Endodermal cell (in vitro differentiated cells): Measurements from ENCODE around the gene PHC2. TPM values are rescaled to one million over a fixed set of nuclear protein-coding genes. Genes with fewer than 3 reads are reported as not detected.
A peak's percentile ranks its signal among the peaks of the same experiment; 100 is the strongest.

Source experiments
- DNase-seq: peaks from one replicate; pipeline ENCODE4 v3.0.0-alpha.2; 2017
- H3K27ac ChIP-seq: 2 replicates; pipeline ENCODE4 v1.5.1; 2013; ENCODE audit warnings: mild to moderate bottlenecking, low read depth, low read length, moderate library complexity
- H3K27me3 ChIP-seq: 2 replicates; pipeline ENCODE4 v1.6.1; 2013; ENCODE audit warnings: mild to moderate bottlenecking, low read length, moderate library complexity; ENCODE audit not compliant: insufficient read depth, control insufficient read depth, poor library complexity, severe bottlenecking
- H3K36me3 ChIP-seq: 2 replicates; pipeline ENCODE4 v1.7.0; 2013; ENCODE audit warnings: mild to moderate bottlenecking, low read length, moderate library complexity; ENCODE audit not compliant: control insufficient read depth, insufficient read depth
- H3K4me1 ChIP-seq: one replicate; pipeline ENCODE4 v1.7.0; 2013; ENCODE audit warnings: low read length; ENCODE audit not compliant: control insufficient read depth, insufficient read depth
- H3K4me3 ChIP-seq: 2 replicates; pipeline ENCODE4 v1.5.1; 2013; ENCODE audit warnings: mild to moderate bottlenecking, low read length, moderate library complexity
- H3K9ac ChIP-seq: 2 replicates; pipeline ENCODE4 v1.6.1; 2013; ENCODE audit warnings: mild to moderate bottlenecking, low read length, moderate library complexity; ENCODE audit not compliant: poor library complexity, severe bottlenecking; ENCODE audit errors: extremely low read depth
- H3K9me3 ChIP-seq: 2 replicates; pipeline ENCODE4 v1.6.1; 2013; ENCODE audit warnings: mild to moderate bottlenecking, low read length, moderate library complexity; ENCODE audit not compliant: control insufficient read depth
- H3K27ac Mint-ChIP-seq: 2 replicates; pipeline ENCODE4 v1.8.0; 2020; ENCODE audit warnings: mixed read lengths
- H3K27me3 Mint-ChIP-seq: 2 replicates; pipeline ENCODE4 v1.8.0; 2021; ENCODE audit warnings: mild to moderate bottlenecking, mixed read lengths; ENCODE audit not compliant: insufficient read depth
- H3K36me3 Mint-ChIP-seq: 2 replicates; pipeline ENCODE4 v1.8.0; 2020; ENCODE audit warnings: low read depth, mixed read lengths
- H3K4me1 Mint-ChIP-seq: 2 replicates; pipeline ENCODE4 v1.8.0; 2020; ENCODE audit warnings: mixed read lengths
- H3K4me3 Mint-ChIP-seq: 2 replicates; pipeline ENCODE4 v1.8.0; 2020; ENCODE audit warnings: mild to moderate bottlenecking, moderate library complexity, mixed read lengths
- H3K9me3 Mint-ChIP-seq: 2 replicates; pipeline ENCODE4 v1.8.0; 2020; ENCODE audit warnings: mild to moderate bottlenecking, mixed read lengths
- WGBS, 2 experiments: methylation state at CpG; one replicate each; pipeline versions ENCODE4 v1.1.5 to v1.1.7; 2013; ENCODE audit warnings: missing lambda C conversion rate in 2 of 2, mixed read lengths in 1 of 2; ENCODE audit not compliant: insufficient coverage in 1 of 2, insufficient read length in 1 of 2; 5-methylcytosine and 5-hydroxymethylcytosine counted together
- total RNA-seq, 2 donors: library from RNA; stranded (reverse); fragmentation: NEBNext Ultra II Directional in 1 of 2; extraction: Animal tissue kit (Norgen Biotek cat#: 25700) in 1 of 2; gene quantifications; 2 replicates in 1 of 2; 3 replicates in 1 of 2; pipeline ENCODE4 v1.2.1, GENCODE V29; 2021
- TF ChIP-seq, protein P1 (sequence below): fragments of 200-600 bp; sonication (generic); conservative IDR thresholded peaks from 2 replicates; pipeline ENCODE4 v1.5.0; 2021; ENCODE audit warnings: antibody characterized with exemption, mild to moderate bottlenecking

PHC2 gene
- total RNA-seq, 2 donors from 2014 or later, result 32.1 to 43.9 TPM

DNA sequence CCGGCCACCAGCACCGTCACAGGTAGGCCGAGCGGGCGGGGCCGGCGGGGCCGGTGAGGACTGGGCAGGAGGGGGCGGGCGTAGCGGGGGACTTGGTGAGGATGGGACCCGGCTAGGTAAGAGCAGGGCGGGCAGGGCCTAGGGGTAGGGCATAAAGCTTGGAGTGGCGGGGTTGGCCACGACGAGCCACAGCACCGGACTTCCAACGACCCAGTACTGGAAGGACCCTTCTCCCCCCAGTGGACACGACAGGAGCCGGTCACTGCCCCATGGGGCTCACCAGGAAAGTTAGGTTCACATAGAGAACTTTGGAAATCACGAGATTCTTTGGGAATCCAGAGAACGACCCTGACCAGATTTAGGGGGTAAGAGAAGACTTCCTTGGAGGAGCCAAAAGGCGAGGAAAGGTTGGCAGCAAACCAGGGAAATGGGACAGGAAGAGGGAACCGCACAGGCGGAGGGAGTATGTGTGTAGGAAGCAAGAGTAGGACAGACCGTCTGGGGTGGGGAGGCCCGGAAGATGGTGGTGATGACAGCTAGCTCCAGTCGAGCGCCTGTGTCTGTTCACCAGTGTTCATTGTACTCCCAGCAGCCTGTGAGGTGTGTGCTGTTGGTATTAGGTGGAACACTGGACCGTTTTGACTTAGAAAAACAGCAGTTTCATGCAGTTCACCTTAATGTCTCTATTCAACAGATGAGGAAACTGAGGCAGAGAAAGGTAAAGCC lies 154.2 kb downstream of the PHC2 start:
- Mint-ChIP-seq H3K4me3 (no peak overlapping the region), H3K4me1 (no peaks in the 10 kb centered on the region), H3K9me3 (no peaks in the 10 kb centered on the region), H3K27ac (peak overlapping the region; percentile 58), H3K36me3 (peaks cover 32% of the 10 kb centered on the region), H3K27me3 (no peaks in the 10 kb centered on the region)
- H3K4me3 ChIP-seq, result no peak overlapping the region
- H3K4me1 ChIP-seq, result no peaks in the 10 kb centered on the region
- TF ChIP-seq, protein P1, sequence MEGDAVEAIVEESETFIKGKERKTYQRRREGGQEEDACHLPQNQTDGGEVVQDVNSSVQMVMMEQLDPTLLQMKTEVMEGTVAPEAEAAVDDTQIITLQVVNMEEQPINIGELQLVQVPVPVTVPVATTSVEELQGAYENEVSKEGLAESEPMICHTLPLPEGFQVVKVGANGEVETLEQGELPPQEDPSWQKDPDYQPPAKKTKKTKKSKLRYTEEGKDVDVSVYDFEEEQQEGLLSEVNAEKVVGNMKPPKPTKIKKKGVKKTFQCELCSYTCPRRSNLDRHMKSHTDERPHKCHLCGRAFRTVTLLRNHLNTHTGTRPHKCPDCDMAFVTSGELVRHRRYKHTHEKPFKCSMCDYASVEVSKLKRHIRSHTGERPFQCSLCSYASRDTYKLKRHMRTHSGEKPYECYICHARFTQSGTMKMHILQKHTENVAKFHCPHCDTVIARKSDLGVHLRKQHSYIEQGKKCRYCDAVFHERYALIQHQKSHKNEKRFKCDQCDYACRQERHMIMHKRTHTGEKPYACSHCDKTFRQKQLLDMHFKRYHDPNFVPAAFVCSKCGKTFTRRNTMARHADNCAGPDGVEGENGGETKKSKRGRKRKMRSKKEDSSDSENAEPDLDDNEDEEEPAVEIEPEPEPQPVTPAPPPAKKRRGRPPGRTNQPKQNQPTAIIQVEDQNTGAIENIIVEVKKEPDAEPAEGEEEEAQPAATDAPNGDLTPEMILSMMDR, result no peak
- 90 to 93% methylated on average over 14 to 30 of the region's 30 CpGs for WGBS, 2 experiments
- no peak overlapping the region for H3K9ac ChIP-seq
- H3K9me3 ChIP-seq, result no peaks in the 10 kb centered on the region
- peaks cover 44% of the 10 kb centered on the region for H3K36me3 ChIP-seq
- H3K27me3 ChIP-seq, result no peaks in the 10 kb centered on the region
- DNase-seq, result no peak
- no peak overlapping the region for H3K27ac ChIP-seq

DNA sequence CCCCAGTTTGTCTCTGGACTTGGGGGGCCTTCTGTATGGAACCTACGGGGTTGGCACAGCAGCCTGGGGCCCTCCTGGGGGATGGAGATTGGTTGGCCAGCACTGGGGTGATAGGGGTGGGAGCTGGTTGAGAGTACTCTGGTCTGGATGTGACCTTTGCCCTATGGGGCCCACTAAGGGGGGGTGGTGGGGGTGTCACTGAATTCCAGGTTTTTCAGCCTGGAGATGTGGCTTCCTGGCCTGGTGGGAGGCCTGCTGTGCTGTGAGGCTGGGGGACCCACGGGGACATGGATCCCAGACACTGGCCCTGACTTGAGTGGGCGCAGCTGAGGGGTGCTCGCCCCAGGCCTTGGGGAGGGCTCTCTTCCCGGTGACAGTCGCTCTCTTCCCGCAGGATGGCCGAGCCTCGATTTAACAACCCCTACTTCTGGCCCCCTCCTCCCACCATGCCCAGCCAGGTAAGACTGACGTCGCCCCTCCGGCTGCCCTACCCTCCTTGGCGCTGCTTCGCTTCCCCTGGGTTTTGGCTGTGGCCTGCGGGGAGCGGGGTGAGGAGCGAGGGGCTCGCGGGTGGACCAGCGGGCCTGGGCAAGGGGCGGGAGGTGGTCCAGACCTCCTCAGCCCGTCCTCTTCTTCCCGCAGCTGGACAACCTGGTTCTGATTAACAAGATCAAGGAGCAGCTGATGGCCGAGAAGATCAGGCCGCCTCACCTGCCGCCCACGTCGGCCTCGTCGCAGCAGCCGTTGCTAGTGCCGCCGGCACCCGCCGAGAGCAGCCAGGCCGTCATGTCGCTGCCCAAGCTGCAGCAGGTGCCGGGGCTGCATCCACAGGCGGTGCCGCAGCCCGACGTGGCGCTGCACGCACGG lies 155.0 kb downstream of the PHC2 start:
- H3K36me3 Mint-ChIP-seq, result peaks cover 25% of the 10 kb centered on the region
- no peaks in the 10 kb centered on the region for H3K4me1 ChIP-seq
- no peak overlapping the region for H3K9ac ChIP-seq
- no peaks in the 10 kb centered on the region for H3K27me3 Mint-ChIP-seq
- H3K9me3 ChIP-seq, result no peaks in the 10 kb centered on the region
- H3K27ac Mint-ChIP-seq, result no peak overlapping the region
- H3K4me3 Mint-ChIP-seq, result no peak overlapping the region
- H3K27ac ChIP-seq, result no peak overlapping the region
- DNase-seq, result no peak
- no peaks in the 10 kb centered on the region for H3K27me3 ChIP-seq
- 94% methylated on average over 29 to 45 of the region's 45 CpGs for WGBS, 2 experiments
- H3K9me3 Mint-ChIP-seq, result no peaks in the 10 kb centered on the region
- TF ChIP-seq, protein P1, result no peak
- no peak overlapping the region for H3K4me3 ChIP-seq
- H3K4me1 Mint-ChIP-seq, result peaks cover 4% of the 10 kb centered on the region
- H3K36me3 ChIP-seq, result peaks cover 36% of the 10 kb centered on the region

DNA sequence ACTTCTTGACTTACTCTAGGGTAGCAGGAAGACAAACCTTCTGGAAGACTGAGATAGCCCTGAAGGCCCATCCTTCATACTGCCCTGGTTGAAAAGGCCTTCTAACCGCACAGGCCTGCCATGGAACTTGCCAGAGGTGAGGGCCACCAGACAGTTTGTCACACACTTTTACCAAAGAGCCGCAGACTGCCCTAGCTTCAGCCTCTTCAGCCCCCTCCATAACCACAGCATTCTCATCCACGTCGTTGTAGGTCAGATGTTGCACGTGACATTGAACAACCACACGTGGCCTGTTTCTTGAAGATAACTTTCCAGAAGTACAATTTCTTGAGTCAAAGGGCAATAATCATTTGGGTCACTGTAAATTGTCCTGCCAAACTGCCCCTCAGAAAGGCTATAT lies 155.7 kb downstream of the PHC2 start:
- peaks cover 11% of the 10 kb centered on the region for H3K4me1 Mint-ChIP-seq
- no peak overlapping the region for H3K4me3 ChIP-seq
- H3K9me3 Mint-ChIP-seq, result no peaks in the 10 kb centered on the region
- no peaks in the 10 kb centered on the region for H3K4me1 ChIP-seq
- TF ChIP-seq, protein P1, result no peak
- H3K4me3 Mint-ChIP-seq, result no peak overlapping the region
- no peaks in the 10 kb centered on the region for H3K27me3 ChIP-seq
- H3K36me3 ChIP-seq, result peaks cover 32% of the 10 kb centered on the region
- no peak for DNase-seq
- peaks cover 20% of the 10 kb centered on the region for H3K36me3 Mint-ChIP-seq
- H3K9me3 ChIP-seq, result no peaks in the 10 kb centered on the region
- H3K27ac Mint-ChIP-seq, result peak overlapping the region; percentile 64
- WGBS, 2 experiments, result 95 to 98% methylated on average over 6 of the region's 6 CpGs
- H3K27me3 Mint-ChIP-seq, result no peaks in the 10 kb centered on the region
- no peak overlapping the region for H3K9ac ChIP-seq
- H3K27ac ChIP-seq, result no peak overlapping the region
